ENCODE results near the gene SHANK3.

SHANK3 gene

GRCh38 chr22:50683086-50683993 lies 10.7 kb downstream of the SHANK3 start:
- DNase-seq (ENCODE audit: low read depth) = no peak
- H3K4me3 ChIP-seq (ENCODE audit: low read depth, low read length) = no peak overlapping the region
- TF ChIP-seq CTCF (IDR thresholded peaks at IDR 0.05; ENCODE audit: control insufficient read depth, extremely low read depth, insufficient read depth) = no peak

- DNase-seq (ENCODE audit: low read depth) = no peak
- H3K4me3 ChIP-seq (ENCODE audit: low read depth, low read length) = no peak overlapping the region
- TF ChIP-seq CTCF (IDR thresholded peaks at IDR 0.05; ENCODE audit: control insufficient read depth, extremely low read depth, insufficient read depth) = no peak
These were observed 11.4 kb downstream of the SHANK3 start for GRCh38 chr22:50683994-50684371.

GRCh38 chr22:50684501-50684900 lies 11.9 kb downstream of the SHANK3 start:
- no peak for TF ChIP-seq CTCF (IDR thresholded peaks at IDR 0.05; ENCODE audit: control insufficient read depth, extremely low read depth, insufficient read depth)
- H3K4me3 ChIP-seq (ENCODE audit: low read depth, low read length) = no peak overlapping the region
- DNase-seq (ENCODE audit: low read depth) = no peak

- no peak overlapping the region for H3K4me3 ChIP-seq (ENCODE audit: low read depth, low read length)
- TF ChIP-seq CTCF (IDR thresholded peaks at IDR 0.05; ENCODE audit: control insufficient read depth, extremely low read depth, insufficient read depth) = no peak
- DNase-seq (ENCODE audit: low read depth) = no peak
These were observed 12.4 kb downstream of the SHANK3 start for GRCh38 chr22:50684986-50685385.

GRCh38 chr22:50686794-50687193 lies 14.2 kb downstream of the SHANK3 start:
- no peak overlapping the region for H3K4me3 ChIP-seq (ENCODE audit: low read depth, low read length)
- no peak for TF ChIP-seq CTCF (IDR thresholded peaks at IDR 0.05; ENCODE audit: control insufficient read depth, extremely low read depth, insufficient read depth)
- no peak for DNase-seq (ENCODE audit: low read depth)

- DNase-seq (ENCODE audit: low read depth) = no peak
- no peak overlapping the region for H3K4me3 ChIP-seq (ENCODE audit: low read depth, low read length)
- TF ChIP-seq CTCF (IDR thresholded peaks at IDR 0.05; ENCODE audit: control insufficient read depth, extremely low read depth, insufficient read depth) = no peak
These were observed 15.2 kb downstream of the SHANK3 start for GRCh38 chr22:50687829-50688228.

GRCh38 chr22:50688448-50688847 lies 15.8 kb downstream of the SHANK3 start:
- DNase-seq (ENCODE audit: low read depth) = no peak
- TF ChIP-seq CTCF (IDR thresholded peaks at IDR 0.05; ENCODE audit: control insufficient read depth, extremely low read depth, insufficient read depth) = no peak
- no peak overlapping the region for H3K4me3 ChIP-seq (ENCODE audit: low read depth, low read length)

Measured in LNCaP clone FGC (cell line).